Psoas muscle (tissue), 8 donors: ENCODE measurements around the gene OCRL. TPM values are rescaled to one million over a fixed set of nuclear protein-coding genes. Genes with fewer than 3 reads are reported as not detected.

Source experiments
- ATAC-seq, 4 donors: fragments of 200-7000 bp; cut with Tn5 transposase; one replicate each; pipeline ENCODE4 v1.9.1; 2020; ENCODE audit warnings: moderate library complexity in 3 of 4, mild to moderate bottlenecking in 2 of 4
- DNase-seq, 2 donors: peaks; one replicate each; pipeline ENCODE4 v3.0.0-alpha.2; 2020
- H3K27ac ChIP-seq: fragments of 200-600 bp; one replicate; pipeline ENCODE4 v1.8.0; 2022
- H3K27me3 ChIP-seq, 3 donors: fragments of 200-600 bp in 1 of 3; one replicate each; pipeline versions ENCODE4 v1.6.1 to v1.8.0; 2013 to 2022; ENCODE audit warnings: low read length in 2 of 3, mild to moderate bottlenecking in 2 of 3, moderate library complexity in 1 of 3; ENCODE audit not compliant: insufficient read depth in 3 of 3
- H3K36me3 ChIP-seq, 2 donors: fragments of 200-600 bp in 1 of 2; one replicate each; pipeline versions ENCODE4 v1.6.1 to v1.8.0; 2013 to 2022; ENCODE audit warnings: low read depth in 1 of 2, mild to moderate bottlenecking in 1 of 2, moderate library complexity in 1 of 2; ENCODE audit not compliant: insufficient read depth in 1 of 2
- H3K4me1 ChIP-seq: fragments of 200-600 bp; one replicate; pipeline ENCODE4 v1.8.0; 2022
- H3K4me3 ChIP-seq: fragments of 200-600 bp; one replicate; pipeline ENCODE4 v1.8.0; 2022; ENCODE audit warnings: mild to moderate bottlenecking
- H3K9me3 ChIP-seq: fragments of 200-600 bp; one replicate; pipeline ENCODE4 v1.8.0; 2022
- CTCF ChIP-seq: fragments of 200-600 bp; IDR thresholded peaks from one replicate; pipeline ENCODE4 v1.8.0; 2022; ENCODE audit warnings: antibody characterized with exemption
- WGBS, 3 donors: extraction: QIAGEN DNeasy Blood & Tissue Kit; methylation state at CpG; one replicate each; pipeline versions ENCODE4 v1.1.6 to v1.1.7; 2013; 5-methylcytosine and 5-hydroxymethylcytosine counted together
- intact Hi-C, 2 donors: fragments of 100-400 bp; cut with DNase I; formaldehyde crosslinking; loops; one replicate each; pipeline versions ENCODE4 v1.11.0 to v1.14.2; 2022
- polyA plus RNA-seq, 3 donors: library from polyadenylated mRNA; stranded (reverse); fragments of 200-250 nt; gene quantifications; one replicate each; pipeline ENCODE4 v1.2.3, GENCODE V29; 2013
- total RNA-seq, 4 donors: library from RNA; stranded (reverse); fragmentation: NEBNext Ultra II Directional in 2 of 4; extraction: Animal tissue kit (Norgen Biotek cat#: 25700) in 2 of 4; gene quantifications; one replicate each; pipeline versions ENCODE4 v1.2.1 to v1.2.4, GENCODE V29; 2021 to 2023
- donor health status: healthy with polysubstance abuse.
- donor health status: DM: no; HTN: no; CAD: no; lungs with moderate emphysema.
- donor health status: Bipolar disorder and iron deficiency.
- donor health status: healthy.
- donor health status: DM: yes; HTN: yes; CAD: no.
- donor health status: DM: no; HTN: no; CAD: no.
- donor health status: DM: no; HTN: no; CAD: no.
- donor health status: DM: yes; HTN: yes; CAD: no.

The OCRL gene
- total and polyA plus RNA-seq, 7 donors: 5.1 to 14.8 (median 10.5) TPM

- Histone ChIP-seq H3K9me3 (no peaks in the 10 kb centered on the region), H3K4me3 (no peak overlapping the region), H3K27ac (no peak overlapping the region), H3K4me1 (peaks cover 4% of the 10 kb centered on the region), H3K36me3 (no peaks in the 10 kb centered on the region), H3K27me3 (no peaks in the 10 kb centered on the region)
- TF ChIP-seq CTCF: no peak
- no peak for ATAC-seq
- no peak for DNase-seq
- WGBS, 3 donors: 59 to 94% (median 88%) methylated on average over 1 of the region's 1 CpG
- intact Hi-C loops: loop anchor here (5.0 to 10.0 kb wide), 5 partner anchors 118 to 1305 kb away; partner anchors contain the start of gene UTP14A (in 1 of the 2)
Observed at GRCh38 chrX:129609395-129609794, 69.3 kb downstream of the OCRL start.

GRCh38 chrX:129612396-129612795 is 72.3 kb downstream of the OCRL start:
- DNase-seq: no peak
- Histone ChIP-seq H3K4me1 (no peaks in the 10 kb centered on the region), H3K27me3 (no peaks in the 10 kb centered on the region), H3K27ac (no peak overlapping the region), H3K36me3 (no peaks in the 10 kb centered on the region), H3K4me3 (no peak overlapping the region), H3K9me3 (no peaks in the 10 kb centered on the region)
- WGBS, 3 donors: 71 to 91% (median 91%) methylated on average over 2 of the region's 2 CpGs
- ATAC-seq: no peak
- TF ChIP-seq CTCF: no peak
- intact Hi-C loops: no loop called here

GRCh38 chrX:129613596-129613995 is 73.5 kb downstream of the OCRL start:
- ATAC-seq (no peak), DNase-seq (no peak)
- Histone ChIP-seq H3K27ac (no peak overlapping the region), H3K36me3 (no peaks in the 10 kb centered on the region), H3K27me3 (no peaks in the 10 kb centered on the region), H3K4me3 (no peak overlapping the region), H3K4me1 (no peaks in the 10 kb centered on the region), H3K9me3 (no peaks in the 10 kb centered on the region)
- TF ChIP-seq CTCF: no peak
- intact Hi-C loops: no loop called here

GRCh38 chrX:129614481-129615255 is 74.6 kb downstream of the OCRL start:
- H3K9me3 ChIP-seq: no peaks in the 10 kb centered on the region
- H3K27ac ChIP-seq: no peak overlapping the region
- ATAC-seq (peak in 1 of 4 donors; percentile 11), DNase-seq (no peak)
- H3K4me3 ChIP-seq: no peak overlapping the region
- H3K4me1 ChIP-seq: no peaks in the 10 kb centered on the region
- no peak for TF ChIP-seq CTCF
- H3K36me3 ChIP-seq: no peaks in the 10 kb centered on the region
- 50 to 71% (median 62%) methylated on average over 4 to 5 of the region's 5 CpGs for WGBS, 3 donors
- intact Hi-C loops: no loop called here
- no peaks in the 10 kb centered on the region for H3K27me3 ChIP-seq

GRCh38 chrX:129617420-129617819 is 77.4 kb downstream of the OCRL start:
- WGBS, 3 donors: 62 to 79% (median 71%) methylated on average over 6 of the region's 6 CpGs
- intact Hi-C loops: no loop called here
- TF ChIP-seq CTCF: no peak

More at GRCh38 chrX:129617420-129617819, 77.4 kb downstream of the OCRL start:
- ATAC-seq (no peak), DNase-seq (no peak)
- H3K27me3 ChIP-seq: no peaks in the 10 kb centered on the region
- no peaks in the 10 kb centered on the region for H3K9me3 ChIP-seq
- no peaks in the 10 kb centered on the region for H3K36me3 ChIP-seq
- no peaks in the 10 kb centered on the region for H3K4me1 ChIP-seq
- no peak overlapping the region for H3K27ac ChIP-seq
- H3K4me3 ChIP-seq: no peak overlapping the region
